ENCODE results near the gene NOTCH1.

The NOTCH1 gene

GRCh38 chr9:136501686-136502085 lies 44.2 kb downstream of the NOTCH1 start:
- Histone ChIP-seq H3K27me3 (ENCODE audit: insufficient read depth, poor library complexity, severe bottlenecking) (no peaks in the 10 kb centered on the region), H3K4me3 (replicated peaks; ENCODE audit: insufficient read depth, low read length) (no peak overlapping the region), H3K27ac (replicated peaks) (no peak overlapping the region)
- DNase-seq (ENCODE audit: low read depth in 1 of 2, low spot score in 1 of 2): no peak
- no peak for TF ChIP-seq POLR2AphosphoS5 (IDR thresholded peaks at IDR 0.05; ENCODE audit: low read depth)
- TF ChIP-seq REST (IDR thresholded peaks at IDR 0.05; ENCODE audit: insufficient replicate concordance, low read depth): no peak
- no peak for TF ChIP-seq SPI1 (IDR thresholded peaks at IDR 0.05; ENCODE audit: borderline replicate concordance, low read depth)
- no peak for TF ChIP-seq CTCF (IDR thresholded peaks at IDR 0.05; ENCODE audit: insufficient read depth, low read length)
- TF ChIP-seq GABPA (IDR thresholded peaks at IDR 0.05; ENCODE audit: low read depth): no peak

- Histone ChIP-seq H3K27ac (replicated peaks) (no peak overlapping the region), H3K27me3 (ENCODE audit: insufficient read depth, poor library complexity, severe bottlenecking) (no peaks in the 10 kb centered on the region), H3K4me3 (replicated peaks; ENCODE audit: insufficient read depth, low read length) (no peak overlapping the region)
- no peak for TF ChIP-seq CTCF (IDR thresholded peaks at IDR 0.05; ENCODE audit: insufficient read depth, low read length)
- no peak for TF ChIP-seq REST (IDR thresholded peaks at IDR 0.05; ENCODE audit: insufficient replicate concordance, low read depth)
- TF ChIP-seq SPI1 (IDR thresholded peaks at IDR 0.05; ENCODE audit: borderline replicate concordance, low read depth): no peak
- TF ChIP-seq GABPA (IDR thresholded peaks at IDR 0.05; ENCODE audit: low read depth): no peak
- no peak for TF ChIP-seq POLR2AphosphoS5 (IDR thresholded peaks at IDR 0.05; ENCODE audit: low read depth)
- DNase-seq (ENCODE audit: low read depth in 1 of 2, low spot score in 1 of 2): no peak
These were observed 45.6 kb downstream of the NOTCH1 start for GRCh38 chr9:136499935-136500910.

GRCh38 chr9:136499071-136499934 lies 46.5 kb downstream of the NOTCH1 start:
- Histone ChIP-seq H3K27ac (replicated peaks) (no peak overlapping the region), H3K4me3 (replicated peaks; ENCODE audit: insufficient read depth, low read length) (no peak overlapping the region), H3K27me3 (ENCODE audit: insufficient read depth, poor library complexity, severe bottlenecking) (no peaks in the 10 kb centered on the region)
- no peak for TF ChIP-seq POLR2AphosphoS5 (IDR thresholded peaks at IDR 0.05; ENCODE audit: low read depth)
- no peak for TF ChIP-seq CTCF (IDR thresholded peaks at IDR 0.05; ENCODE audit: insufficient read depth, low read length)
- TF ChIP-seq GABPA (IDR thresholded peaks at IDR 0.05; ENCODE audit: low read depth): no peak
- TF ChIP-seq REST (IDR thresholded peaks at IDR 0.05; ENCODE audit: insufficient replicate concordance, low read depth): no peak
- TF ChIP-seq SPI1 (IDR thresholded peaks at IDR 0.05; ENCODE audit: borderline replicate concordance, low read depth): no peak
- no peak for DNase-seq (ENCODE audit: low read depth in 1 of 2, low spot score in 1 of 2)

Data from HL-60 (cell line).